HL-60 (cell line): ENCODE results near the gene ANKRD53.

Experiments used
- POLR2AphosphoS5 ChIP-seq: IDR thresholded peaks from 2 replicates; pipeline ENCODE4 v1.6.1; 2012; ENCODE audit warnings: low read depth
- TF ChIP-seq, protein P1 (sequence below): IDR thresholded peaks from one replicate; pipeline ENCODE4 v1.5.1; 2011; ENCODE audit warnings: low read length, control low read depth, inconsistent platforms; ENCODE audit not compliant: insufficient read depth

DNA sequence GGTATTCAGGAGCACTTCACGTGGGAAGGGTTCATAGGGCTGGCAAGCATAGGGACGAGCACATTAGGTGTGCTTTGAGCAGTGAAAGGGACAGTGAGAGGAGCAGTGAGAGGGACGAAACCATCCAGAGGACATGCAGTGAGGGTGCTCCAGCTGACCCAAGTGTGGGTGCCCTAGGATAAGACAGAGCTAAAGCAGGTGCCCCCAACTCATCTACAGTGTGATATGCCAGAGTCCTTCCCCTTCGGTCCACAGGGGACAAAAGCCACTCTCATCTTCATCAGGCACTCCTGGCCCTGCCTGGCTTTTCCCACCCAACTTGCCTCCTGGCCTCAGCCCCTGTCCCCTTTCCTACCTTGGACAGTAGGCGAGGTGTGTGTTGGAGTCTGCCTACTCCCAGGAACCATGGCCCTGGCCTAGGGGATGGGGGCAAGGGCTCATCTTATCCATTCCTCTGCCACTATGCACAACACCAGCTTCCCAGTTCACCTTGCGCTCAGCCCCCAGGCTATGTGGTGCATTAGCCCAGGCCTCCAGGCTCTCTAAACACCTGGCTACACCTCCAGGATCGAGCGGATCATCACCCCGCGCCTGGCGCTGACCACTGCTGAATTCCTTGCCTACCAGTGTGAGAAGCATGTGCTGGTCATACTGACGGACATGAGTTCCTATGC, 16.1 kb upstream of the ANKRD53 start:
- TF ChIP-seq, protein P1, sequence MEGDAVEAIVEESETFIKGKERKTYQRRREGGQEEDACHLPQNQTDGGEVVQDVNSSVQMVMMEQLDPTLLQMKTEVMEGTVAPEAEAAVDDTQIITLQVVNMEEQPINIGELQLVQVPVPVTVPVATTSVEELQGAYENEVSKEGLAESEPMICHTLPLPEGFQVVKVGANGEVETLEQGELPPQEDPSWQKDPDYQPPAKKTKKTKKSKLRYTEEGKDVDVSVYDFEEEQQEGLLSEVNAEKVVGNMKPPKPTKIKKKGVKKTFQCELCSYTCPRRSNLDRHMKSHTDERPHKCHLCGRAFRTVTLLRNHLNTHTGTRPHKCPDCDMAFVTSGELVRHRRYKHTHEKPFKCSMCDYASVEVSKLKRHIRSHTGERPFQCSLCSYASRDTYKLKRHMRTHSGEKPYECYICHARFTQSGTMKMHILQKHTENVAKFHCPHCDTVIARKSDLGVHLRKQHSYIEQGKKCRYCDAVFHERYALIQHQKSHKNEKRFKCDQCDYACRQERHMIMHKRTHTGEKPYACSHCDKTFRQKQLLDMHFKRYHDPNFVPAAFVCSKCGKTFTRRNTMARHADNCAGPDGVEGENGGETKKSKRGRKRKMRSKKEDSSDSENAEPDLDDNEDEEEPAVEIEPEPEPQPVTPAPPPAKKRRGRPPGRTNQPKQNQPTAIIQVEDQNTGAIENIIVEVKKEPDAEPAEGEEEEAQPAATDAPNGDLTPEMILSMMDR: no peak
- no peak for TF ChIP-seq POLR2AphosphoS5
